Tibial nerve (tissue), 3 donors: ENCODE measurements around the gene COBL.

ENCODE experiments used
- CTCF ChIP-seq, 5 experiments: fragments of 200-600 bp in 3 of 5; fragments of 450-650 bp in 2 of 5; sonication (generic) in 3 of 5; IDR thresholded peaks; one replicate each; pipeline ENCODE4 v1.5.1; 2016 to 2019; ENCODE audit warnings: antibody characterized with exemption in 5 of 5, mild to moderate bottlenecking in 3 of 5, moderate library complexity in 2 of 5
- POLR2A ChIP-seq, 2 donors: fragments of 450-650 bp; IDR thresholded peaks; one replicate each; pipeline ENCODE4 v1.6.1; 2017; ENCODE audit warnings: antibody characterized with exemption in 2 of 2, mild to moderate bottlenecking in 2 of 2, moderate library complexity in 2 of 2

- TF ChIP-seq CTCF (IDR thresholded peaks at IDR 0.05) (no peak), POLR2A (IDR thresholded peaks at IDR 0.05) (no peak)
Observed at GRCh38 chr7:51229106-51229537, 87.5 kb downstream of the COBL start.
